Activated CD8-positive, alpha-beta memory T cell treated with anti-CD3 and anti-CD28 coated beads, Interleukin-2, amount 50 U/mL, for 1 hour (primary cell): Measurements from ENCODE around the gene TRANK1.

Experiments
- DNase-seq: peaks from one replicate; pipeline ENCODE4 v3.0.0-alpha.2; 2020; ENCODE audit errors: extremely low read depth

Gene TRANK1

DNA sequence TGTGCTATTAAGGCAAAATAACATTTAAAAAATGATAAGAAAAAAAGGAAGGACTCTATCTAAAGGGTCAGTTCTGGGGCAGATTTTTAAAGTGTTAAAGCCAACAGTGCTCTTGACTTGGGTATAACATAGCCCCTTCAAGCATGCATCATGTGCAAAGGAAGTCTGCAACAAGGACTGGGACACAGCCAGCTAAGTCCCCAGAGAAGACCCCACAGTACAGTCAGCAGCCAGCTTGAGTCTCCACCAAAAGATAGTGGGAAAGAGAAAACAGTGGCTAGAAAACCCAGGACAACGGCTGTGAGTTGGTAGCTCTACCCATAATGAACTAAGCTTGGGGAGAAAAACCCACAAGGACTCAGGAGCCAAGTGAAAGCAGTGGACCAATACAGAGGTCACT lies 94.1 kb downstream of the TRANK1 start:
- no peak for DNase-seq

DNA sequence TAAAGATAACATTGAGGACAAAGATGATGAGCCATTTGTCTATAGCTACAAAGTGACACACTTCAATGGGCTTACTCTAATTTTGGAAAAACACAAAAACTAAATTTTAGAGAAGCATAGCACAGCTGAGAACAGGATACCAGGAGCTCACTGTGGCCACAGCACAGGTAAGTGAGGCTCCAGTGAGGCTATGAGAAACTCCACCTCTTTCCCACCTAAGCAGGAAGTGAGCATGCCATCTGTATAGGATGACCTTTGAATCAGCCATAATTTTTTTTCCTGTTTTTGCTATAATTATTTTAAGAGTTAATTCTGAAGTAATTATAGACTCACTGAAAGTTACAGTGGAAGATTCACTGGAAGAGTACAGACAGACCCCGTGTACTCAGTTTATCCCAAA lies 98.4 kb downstream of the TRANK1 start:
- no peak for DNase-seq

DNA sequence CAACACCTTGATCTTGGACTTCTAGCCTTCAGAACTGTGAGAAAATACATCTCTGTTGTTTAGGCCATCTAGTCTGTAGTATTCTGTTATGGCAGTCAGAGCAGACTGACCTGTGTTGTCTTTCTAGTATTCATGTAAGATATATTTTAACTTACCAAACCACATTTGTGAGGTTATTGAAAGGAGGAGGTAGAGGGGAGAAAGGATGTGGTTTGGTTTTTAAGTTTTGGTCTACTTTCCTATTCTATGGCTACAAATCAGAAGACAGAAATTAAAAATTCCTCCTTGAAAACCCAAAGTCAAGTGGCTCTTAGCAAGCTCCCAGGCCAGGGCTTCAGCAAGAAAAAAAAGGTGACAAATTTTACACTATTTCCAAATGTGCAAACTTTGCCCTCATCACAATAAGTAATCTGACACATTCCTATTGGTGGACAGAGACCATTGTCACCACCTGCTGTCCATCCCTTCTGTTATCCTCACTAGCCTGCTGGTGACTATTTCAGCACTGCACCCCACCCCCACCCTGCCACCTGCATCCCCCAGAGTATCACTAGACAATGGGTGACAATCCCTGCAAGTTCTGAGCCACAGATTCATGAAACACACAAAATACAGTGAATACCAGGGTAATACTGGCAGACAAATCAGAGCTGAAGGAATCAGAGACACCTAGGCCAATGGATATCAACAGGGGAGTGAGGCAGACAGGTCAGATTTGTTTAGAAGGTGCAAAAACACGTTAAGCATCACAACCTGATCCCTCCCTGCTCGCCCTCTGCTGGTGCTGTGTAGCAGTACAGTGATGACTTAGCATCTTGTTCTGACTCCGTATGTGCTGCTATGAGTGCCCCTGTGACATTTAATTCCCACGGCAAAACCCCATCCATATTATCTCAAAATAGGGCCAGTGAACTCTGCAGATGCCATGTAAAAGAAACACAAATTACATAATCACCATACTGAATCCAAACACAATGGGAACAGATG lies 101.5 kb downstream of the TRANK1 start:
- peak; percentile 9 for DNase-seq

DNA sequence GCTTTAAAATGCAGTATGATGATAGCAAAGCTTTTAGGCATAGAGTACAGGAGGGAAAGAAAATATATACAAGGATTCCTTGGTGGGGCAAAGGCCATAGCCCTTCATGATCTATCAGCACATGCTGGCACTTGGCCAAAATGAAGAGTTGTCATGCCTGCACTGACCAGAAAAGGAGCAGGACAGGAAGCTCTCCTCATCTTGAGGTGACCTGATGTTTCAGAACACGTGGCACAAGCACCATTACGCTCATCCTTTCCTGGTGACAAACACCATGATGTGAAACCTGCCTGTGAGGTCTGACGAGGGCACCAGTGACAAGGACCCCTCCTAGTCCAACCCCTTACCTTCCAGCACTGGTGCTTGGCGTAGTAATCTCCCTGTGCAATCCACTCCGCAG lies 102.6 kb downstream of the TRANK1 start:
- no peak for DNase-seq

DNA sequence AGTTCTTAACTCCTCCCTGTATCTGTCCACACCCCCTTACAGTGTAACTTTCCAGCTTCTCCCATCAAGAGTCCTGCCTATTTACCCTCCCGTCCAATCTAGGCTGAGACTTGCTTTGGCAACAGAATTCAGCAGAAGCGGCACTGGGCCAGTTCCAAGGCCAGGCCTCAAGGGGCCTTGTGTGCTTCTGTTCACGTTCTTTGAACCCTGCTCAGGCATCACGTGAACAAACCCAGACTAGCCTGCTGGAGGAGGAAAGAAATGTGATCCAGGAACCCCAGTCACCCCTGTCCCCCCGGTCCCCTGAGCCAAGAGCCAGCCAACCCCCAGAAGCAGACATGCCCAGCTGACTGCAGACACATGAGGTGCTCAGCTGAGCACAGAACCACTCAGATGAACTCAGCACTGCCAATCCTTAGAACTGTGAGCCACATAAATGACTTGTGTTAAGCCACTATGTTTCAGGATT lies 104.4 kb downstream of the TRANK1 start:
- no peak for DNase-seq

DNA sequence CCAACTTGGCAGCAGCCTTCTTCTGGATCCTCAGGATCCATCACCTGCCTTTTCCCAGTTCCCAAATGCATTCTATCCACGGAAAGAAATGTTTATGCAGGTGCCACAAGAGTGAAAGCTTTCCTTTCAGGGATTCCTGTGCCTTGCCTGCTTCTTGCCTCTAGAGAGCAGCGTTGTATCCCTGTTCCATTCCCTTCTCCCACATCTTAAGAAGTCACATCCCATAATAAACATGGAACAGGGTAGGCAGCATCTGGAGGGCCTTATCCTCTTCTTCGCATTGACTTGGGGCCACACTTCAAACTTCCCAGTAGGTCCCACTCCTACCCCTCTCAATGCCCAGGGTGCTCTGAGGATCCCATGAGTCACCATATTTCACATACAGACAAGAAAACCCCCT lies 107.8 kb downstream of the TRANK1 start:
- DNase-seq: no peak

DNA sequence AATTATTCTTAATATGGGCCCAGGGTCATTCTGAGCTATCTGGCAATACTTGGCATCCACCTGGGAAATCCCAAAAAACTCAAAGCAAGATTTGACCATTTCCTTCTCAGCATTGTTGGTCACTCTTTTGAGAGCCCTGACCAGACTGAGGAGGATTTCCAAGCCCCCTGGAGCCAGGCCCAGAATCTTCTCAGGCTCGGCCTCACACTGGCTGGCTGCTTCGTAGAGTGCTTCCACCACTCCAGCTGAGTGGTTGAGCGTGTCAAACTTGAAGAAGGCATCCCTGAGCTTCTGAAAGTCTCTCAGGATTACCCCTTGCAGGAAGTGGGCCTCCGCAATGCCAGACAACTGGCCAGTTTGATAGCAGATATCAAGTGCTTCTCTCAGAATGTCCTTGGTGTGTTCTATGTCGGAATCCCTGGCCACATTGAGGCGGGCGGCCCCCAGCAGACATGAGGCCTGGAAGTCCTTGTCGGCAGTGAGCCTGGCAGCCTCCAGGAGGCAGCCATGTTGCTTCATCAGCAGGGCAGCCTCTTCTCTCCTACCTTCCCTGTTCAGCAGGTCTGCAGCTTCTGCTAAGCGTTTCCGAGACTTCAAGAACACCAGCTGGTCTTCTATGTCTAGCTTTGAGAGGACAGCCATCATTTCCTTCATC lies 111.6 kb downstream of the TRANK1 start:
- DNase-seq: no peak

DNA sequence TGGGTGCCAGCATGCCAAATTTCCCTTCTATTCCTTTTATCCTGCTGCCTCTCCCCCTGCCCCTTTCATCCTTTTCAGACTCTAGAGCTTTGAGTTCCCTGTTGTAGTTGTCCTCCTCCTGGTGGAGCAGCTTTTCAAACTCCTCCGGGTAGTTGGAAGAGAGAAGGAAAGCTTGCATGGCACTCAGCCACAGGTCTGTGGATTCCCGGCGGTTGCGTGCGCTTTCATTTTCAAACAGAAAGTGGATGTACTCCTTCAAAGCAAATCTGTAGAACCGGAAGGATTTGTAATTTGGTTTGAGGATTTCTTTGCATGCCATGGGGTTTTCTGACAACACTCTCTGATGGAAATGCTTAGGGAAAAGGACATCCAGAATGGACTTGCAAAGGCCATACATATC lies 112.4 kb downstream of the TRANK1 start:
- DNase-seq: no peak

DNA sequence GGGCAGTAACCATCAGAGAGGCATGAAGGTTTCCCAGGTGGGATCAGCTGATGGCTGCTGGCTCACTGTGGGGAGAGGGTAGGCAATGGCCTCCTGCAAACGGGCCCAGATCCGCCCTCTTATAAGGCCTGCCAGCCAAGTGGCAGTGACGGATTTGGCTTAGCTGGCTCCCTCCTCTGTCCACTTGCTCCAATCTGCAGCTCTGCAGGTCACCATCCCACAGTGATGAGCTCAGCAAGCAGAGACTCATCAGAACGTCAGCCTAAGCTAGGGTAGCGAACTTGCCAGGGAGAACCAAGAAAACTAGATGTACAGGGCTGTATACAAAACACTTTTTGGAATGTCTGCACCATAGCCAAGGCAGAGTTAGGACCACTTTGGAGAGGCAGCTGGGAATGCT lies 117.7 kb downstream of the TRANK1 start:
- no peak for DNase-seq

DNA sequence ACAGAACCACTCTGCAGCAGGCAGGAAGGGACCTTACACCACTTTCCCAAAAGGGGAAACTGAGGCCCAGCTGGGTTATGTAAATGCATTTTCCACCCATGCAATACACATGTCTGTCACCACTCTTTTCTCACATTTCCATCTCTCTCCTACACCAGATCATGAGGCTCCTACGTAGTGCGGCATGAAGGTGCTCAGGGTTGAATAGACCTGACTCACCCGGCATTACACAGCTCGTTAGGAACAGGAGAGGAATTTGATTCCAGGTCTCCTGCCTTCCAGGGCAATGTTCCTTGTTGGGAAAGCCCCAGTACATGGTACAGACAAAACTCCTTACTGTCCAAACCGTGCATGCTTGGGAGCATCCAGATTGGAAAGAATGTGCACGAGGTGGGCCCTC lies 118.6 kb downstream of the TRANK1 start:
- DNase-seq: no peak

DNA sequence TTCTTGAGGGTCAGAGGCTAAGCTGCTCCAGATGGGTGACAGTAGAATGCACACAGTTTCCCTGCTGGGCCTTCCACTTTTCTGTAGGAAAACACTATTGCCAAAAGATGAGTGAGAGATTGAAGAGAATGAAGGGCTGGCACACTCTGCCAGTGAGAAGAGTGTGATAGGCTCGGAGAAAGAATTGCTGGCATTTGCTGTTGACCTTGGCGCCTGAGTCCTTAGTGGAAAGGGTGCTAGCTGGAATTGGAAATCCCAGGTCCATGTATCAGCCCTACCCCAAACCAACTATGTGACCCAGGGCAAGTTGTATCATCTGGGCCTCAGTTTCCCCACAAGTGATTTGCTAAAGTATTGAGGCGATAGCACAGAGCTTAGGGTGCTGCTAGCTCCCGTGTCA lies 120.4 kb downstream of the TRANK1 start:
- no peak for DNase-seq

DNA sequence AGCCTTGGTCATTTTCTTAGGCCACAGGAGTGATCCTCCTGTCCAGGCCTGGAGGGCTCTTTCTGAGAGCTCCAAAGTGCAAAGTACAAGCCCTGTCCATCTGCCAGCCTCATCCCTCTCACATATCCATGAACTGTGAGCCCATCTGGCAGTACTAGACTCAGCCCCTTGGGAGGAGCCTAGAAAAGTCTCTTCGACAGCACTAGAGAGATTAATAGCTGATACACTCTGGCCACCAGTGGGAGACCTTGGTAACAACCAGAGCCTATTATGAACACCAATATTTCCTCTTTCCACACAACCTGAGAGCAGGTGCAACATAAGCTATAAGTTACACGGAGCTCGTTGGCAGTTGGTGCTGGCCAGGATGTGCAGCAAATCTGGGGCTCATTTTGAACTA lies 121.0 kb downstream of the TRANK1 start:
- DNase-seq: no peak

DNA sequence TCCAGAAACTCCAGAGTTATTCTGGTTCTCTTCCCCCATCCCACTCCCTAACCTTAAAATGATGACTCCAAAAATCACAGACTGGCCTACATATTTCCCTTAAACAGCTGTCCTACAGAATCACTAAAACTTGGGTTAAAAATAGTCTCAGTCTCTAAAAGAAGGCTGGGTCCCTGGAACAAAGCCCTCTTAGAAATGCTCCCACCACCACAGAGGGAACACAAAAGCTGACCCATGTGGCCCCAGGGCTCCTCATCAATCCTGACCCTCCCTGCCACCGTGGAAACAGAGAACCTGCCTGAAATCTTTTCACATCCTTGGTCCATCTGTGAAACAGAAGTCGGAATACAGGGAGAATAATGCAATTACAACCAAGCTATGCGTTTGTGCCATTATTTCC lies 124.8 kb downstream of the TRANK1 start:
- no peak for DNase-seq

DNA sequence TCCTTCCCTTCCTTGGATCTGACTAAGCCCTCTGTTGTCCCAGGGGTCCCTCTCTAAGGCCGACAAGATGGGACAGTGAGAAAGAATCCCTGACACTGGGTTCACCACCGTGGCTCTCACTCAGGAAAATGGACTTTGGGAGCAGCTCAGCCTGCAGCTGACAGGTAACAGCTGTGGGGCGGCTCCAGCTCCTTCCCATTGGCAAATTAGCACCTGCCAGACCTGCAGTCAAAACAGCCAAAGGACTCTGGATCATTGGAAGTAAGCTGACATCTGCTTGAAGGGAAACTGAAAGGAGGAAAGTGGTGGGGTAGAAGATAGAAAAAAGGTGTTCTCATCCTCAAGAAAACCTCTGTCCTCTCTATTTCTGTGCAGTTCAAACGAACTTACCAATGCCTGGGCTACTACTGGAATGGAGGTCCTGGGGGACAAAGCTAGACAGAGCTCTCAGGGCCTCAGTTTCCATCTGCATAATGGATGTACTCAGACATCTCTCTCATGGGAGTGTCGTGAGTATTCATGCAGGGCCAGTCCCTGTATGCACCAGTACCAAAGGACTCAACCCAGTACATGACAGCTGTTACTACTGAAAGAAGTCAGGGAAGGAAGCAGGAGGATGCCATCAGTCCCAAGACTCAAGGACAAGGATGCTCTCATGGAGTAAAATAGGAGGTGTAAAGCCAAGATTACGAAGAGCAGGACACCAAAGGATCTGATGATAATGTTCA lies 126.9 kb downstream of the TRANK1 start:
- no peak for DNase-seq

DNA sequence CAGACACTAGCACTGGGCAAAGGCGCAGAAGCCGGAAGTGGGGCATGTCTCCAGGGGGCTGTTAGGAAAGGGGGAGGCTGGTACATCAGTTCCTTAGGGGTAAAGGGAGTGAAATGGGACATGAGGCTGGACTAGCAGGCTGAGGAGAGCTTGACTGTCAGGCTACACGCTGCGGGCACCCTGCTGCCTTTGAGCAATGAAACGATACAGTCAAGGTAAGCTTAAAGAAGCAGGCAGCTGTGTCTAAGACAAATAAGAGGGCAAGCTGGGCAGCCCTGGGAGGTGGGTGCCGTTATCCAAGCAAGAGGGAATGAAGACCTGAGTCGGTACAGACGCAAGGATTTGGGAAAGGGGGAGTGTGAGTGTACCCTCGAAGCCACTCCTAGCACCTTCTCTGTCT lies 129.5 kb downstream of the TRANK1 start:
- no peak for DNase-seq

DNA sequence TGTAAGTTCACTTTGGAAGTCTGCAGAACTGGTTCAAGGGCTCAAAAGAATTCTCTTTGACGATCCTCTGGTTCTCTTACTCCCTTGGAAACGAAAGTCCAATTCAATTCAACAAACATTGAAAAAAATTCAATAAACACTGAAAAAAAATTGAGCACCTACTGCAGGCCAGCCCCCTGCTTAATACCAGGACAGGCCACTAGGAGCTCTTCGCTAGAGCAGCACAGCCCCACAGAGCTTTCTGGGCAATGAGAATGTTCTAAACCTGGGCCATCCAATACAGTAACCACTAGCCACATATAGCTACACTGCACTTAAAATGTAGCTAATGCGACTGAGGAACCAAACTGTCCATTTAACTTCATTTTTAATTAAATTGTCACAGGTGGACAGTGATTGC lies 130.1 kb downstream of the TRANK1 start:
- no peak for DNase-seq

DNA sequence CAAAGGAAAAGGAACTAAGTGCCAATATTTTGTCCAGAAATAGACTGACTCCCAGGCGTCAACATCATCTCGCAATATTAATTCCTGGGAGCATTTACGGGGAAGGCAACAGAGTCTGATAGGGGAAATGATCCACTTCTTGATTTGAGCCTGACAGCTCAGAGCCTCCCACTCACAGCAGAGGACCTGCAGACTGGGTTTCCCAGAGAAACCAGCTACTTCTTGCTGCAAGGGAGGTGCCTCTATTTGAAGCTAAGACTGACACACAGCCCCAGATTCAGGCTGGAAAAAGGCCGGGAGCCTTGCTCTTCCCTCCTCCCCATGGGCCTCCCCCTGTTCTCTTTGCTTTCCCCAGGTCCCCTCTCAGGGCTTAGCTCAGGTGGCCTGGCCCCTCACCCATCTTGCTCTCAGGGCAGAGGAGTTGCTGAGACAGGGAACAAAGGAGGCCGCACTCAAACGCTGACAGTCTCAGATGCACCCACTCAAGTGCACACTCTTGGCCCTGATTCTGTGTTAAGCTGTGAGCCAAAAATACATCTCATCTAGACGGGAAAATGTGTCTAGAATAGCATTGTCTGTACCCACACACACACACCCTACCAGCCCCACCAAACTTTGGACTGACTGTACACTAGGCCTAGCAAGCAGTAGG lies 130.7 kb downstream of the TRANK1 start:
- DNase-seq: no peak

DNA sequence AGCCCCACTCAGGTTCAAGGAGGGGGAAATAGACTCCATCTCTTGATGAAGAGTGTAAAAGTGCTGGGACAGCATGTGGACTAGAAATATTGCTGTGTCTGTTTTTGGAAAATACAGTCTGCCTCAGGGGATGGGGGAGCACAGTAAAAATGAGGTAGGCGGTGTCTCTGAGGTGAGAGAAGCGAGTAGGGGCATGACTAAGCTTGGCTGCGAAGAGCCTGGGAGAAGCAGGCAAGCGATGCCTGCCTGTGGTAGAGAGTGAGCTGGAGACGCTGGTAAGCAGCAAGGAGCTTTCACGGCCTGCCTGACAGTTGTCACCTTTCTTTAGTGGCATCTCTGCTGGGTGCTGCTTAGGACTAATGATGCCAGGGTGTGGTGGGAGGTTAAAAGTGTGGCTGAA lies 131.5 kb downstream of the TRANK1 start:
- DNase-seq: no peak

DNA sequence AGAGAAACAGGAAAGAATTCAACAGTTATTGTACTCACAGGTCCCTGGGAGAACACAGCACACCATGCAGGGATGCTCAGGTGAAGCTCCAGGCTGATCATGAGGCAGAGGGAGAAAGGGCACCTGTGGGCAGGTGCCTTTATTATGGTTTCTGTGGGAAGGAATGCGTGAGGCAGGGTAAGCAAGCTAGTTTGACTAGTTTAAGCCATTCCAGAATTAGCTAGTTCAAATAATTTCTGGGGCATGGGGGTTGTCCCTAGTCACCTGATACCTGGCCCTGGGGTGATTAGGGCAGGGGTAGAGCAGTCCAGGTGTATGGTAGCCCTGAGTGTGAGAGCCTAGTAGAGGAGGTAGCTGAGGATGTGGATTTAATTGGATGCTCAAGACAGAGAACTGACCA lies 132.6 kb downstream of the TRANK1 start:
- DNase-seq: no peak

DNA sequence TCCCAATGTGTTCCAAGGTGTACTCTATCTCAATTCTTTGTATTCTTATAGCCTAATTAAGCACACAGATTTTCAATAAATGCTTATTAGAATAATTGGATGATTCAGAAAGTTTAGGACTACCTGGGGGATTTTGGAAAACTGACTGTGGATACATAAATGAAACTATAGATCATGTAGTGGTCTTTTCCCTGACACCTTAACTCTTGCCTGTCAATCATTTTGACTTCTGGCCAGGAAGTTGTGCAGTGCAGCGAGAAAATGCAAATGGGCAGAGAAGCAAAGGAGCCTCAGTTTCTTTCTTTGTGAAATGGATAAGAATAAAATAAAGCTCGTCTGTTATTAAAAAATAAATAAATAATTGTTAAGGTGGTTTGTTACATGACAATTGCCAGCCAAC lies 133.1 kb downstream of the TRANK1 start:
- no peak for DNase-seq

DNA sequence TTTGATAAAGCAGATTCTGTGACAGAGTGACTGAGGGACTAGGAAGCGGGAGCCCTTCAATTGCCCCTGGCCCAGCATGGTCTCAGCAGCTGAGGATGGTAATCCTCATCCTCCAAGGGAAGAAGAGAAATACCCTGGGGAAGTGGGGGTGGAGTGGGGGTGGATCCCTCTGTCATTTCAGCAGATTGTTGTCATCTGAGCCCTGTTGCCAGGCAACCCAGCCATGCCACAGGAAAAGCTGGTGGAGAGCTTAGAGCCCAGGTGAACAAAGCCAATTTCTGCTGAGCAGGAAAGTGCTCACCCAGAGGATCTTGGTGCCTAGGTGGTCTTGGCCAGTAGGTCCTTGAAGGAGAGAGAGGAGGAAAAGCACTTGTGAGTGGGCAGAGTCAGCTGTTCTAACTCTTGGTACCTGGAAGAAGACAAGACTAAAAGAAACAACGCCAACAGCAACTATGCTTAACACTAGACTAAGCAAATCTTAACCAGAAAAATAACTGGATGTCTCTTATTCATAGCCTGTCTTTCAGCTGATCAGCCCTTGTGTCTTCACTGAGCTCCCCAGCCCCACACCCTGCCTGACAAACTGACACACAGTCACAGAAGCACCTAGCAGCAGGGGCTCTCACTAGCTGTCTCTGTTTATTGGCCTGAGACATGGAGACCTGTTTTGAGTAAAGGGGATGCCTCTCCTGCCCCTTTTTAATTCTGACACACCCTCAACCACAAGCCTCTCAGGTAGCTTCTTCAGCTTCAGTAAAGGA lies 140.4 kb downstream of the TRANK1 start:
- DNase-seq: no peak
